Activated T-cell treated with anti-CD3 and anti-CD28 coated beads for 4 hours (primary cell): ENCODE results near the gene EVI5.
"Not testable (repeated sequence)": the region's sequence is repeated elsewhere in the genome, so short reads cannot be mapped to it uniquely, and the experiment has no call there.

ENCODE experiments used
- DNase-seq: peaks from one replicate; pipeline ENCODE4 v3.0.0-alpha.2; 2020

EVI5 gene

DNA sequence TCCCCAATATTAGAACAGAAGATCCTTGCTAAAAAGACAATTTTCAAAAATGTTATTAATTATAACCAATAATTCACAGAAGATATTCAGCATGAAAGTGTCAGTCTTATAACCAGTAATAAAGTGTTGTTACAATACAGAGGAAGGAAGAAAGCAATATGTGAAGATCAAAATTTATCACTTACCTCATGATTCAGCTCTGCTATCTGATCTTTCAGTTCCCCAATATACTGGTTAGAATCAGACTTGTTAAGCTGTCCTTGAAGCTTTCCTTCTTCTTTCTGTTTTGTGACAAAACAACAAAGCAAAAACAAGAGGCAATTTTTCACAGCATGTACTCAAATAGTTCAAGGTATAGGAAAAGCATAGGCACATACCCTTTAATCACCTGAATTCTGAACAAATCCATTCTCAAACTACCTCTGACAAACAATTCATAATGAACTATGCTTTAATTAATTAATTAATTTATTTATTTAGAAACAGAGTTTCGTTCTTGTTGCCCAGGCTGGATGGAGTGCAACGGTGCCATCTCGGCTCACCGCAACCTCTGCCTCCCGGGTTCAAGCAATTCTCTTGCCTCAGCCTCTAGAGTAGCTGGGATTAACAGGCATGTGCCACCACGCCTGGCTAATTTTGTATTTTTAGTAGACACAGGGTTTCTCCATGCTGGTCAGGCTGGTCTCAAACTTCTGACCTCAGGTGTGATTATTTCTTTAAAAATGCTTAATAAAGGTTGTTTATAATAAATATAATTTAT, 221.3 kb downstream of the EVI5 start:
- no peak for DNase-seq

DNA sequence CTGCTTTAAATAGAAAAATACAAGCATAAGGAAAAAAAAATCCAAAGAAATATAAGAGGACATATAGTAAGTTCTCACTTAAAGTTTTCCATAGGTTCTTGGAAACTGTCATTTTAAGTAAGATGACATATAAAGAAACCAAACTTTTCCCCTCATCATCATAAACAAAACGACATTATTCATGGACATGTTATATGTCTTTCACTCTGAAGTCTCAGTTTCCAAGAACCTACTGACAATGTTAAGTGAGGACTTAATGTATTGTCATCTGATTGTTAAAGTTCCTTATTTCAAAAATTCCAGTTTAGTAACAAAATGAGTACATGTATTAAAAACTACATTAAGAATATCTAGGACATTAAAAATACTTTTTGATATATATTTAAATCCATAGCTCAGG, 228.6 kb downstream of the EVI5 start:
- DNase-seq = no peak

DNA sequence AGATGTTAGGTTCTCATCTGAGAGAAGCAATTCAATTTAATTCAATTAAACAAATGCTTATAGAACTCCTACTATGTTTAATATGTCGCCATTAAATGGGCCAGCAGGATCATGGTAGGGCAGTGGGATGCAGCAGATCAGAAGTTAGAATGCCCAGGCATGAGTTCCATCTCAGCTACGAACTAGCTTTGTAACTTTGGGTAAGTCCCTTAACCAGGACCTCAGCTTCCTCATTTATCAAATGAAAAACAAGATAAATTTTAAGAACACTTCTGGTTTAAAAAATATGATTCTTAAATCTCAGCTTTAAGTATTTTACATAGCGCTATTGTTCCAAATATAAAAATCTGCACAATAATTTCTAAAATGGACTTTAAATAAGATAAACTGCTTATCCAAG, 230.7 kb downstream of the EVI5 start:
- no peak for DNase-seq

DNA sequence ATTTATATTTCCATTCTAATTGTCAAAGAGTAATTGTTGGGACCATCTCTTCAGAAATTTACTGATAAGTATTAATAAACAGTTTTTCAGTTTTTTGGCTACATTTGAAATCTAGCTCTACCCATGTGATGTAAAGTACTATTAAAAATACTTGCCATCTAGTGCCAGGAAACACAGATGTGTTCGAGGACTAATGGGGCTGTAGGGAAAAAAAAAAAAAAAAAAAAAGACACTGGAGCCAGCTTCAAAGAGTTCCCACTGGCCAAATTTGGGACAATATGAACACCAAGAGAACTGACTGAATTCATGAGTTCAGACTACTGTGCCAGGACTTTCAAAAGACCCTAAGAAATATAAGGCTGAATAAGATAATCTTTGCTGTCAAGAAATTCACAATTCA, 233.0 kb downstream of the EVI5 start:
- no peak for DNase-seq

DNA sequence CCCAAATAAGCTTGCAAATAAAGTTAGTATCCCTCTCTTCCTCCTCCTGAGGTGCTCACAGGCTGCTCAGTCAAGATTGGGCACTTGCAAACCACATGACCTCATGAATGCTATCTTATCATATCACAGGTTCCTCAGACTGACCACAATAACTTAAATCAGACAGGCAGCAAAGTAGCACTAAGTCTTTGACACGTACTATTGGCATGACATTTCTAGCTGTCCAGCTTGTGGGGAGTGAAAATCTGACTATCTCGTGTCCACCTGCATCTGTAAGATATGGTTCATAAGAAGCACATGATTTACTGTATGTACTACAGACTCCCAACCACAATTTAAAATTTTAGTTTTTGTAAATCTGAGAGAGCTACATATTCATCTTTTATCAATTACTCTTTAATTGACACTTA, 240.1 kb downstream of the EVI5 start:
- no peak for DNase-seq

DNA sequence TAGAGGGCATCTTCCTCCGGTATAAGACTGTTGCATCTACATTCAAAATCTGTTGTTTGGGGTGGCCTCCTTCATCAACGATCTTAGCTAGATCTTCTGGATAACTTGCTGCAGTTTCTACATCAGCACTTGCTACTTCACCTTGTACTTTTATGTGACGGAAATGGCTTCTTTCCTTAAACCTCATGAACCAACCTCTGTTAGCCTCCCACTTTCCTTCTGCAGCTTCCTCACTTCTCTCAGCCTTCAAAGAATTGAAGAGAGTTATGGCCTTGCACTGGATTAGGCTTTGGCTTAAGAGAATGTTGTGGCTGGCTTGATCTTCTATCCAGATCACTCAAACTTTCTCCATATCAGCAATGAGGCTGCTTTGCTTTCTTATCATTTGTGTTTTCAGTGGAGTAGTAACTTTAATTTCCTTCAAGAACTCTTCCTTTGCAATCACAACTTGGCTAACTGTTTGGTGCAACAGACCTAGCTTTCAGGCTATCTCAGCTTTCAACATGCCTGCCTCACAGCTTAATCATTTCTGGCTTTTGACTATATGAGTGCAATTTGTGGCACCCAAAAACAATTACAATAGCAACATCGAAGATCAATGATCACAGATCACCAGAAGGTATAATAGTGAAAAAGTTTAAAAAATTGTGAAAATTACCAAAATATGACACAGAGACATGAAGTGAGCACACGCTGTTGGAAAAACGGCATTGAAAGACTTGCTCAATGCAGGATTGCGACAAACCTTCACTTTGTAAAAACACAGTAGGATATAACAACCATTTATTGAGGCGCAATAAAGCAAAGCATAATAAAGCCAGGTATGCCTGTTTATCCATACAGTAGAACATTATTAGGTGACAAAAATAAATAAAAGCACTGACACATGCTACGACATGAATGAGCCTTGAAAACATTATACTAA, 241.5 kb downstream of the EVI5 start:
- no peak for DNase-seq

DNA sequence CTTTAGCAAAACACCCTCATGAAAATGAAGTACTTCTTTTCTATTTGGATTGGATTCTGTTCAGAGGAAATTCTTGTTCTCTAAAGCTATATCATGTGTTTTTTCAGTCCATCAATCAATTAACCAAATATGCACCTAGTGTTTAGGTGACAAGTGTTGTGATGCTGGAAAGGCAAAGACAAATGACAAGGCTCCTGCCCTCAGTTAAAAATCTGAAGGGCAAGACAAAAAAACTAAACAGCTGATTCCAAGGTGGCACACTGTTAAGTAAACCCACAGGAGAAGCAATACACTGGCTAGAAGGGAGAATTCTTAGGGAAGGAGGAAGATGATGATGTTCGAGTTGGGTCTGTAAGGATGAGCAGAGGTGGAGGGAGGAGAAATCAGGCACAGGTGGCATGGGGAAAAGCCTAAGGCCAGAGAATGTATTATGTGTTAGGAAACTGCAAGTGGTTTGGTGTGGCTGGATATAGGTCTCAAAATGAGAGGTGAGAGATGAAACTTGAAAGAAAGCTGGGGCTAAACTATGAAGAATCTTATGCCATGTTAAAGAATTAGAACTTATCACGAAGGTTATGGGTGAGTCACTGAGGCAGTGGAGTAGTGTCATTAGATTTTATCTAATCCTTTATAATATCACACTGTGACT, 246.4 kb downstream of the EVI5 start:
- no peak for DNase-seq

DNA sequence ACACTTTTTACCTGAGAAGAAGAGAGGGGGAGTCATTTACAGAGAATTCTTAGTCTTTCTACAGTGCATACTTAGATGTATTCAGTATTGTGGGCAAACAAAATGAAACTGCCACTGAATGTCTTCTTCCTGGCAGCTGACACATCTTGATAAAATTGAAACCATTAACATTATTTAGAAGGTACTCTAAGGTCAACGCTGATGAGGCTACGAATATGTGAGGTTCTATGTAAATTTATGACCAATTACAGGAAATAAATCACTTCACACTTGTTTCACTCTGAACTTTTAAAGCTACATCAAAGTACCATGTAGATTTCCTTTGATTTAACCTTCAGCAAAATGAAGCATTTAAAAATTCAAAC, 246.9 kb downstream of the EVI5 start:
- DNase-seq = no peak

DNA sequence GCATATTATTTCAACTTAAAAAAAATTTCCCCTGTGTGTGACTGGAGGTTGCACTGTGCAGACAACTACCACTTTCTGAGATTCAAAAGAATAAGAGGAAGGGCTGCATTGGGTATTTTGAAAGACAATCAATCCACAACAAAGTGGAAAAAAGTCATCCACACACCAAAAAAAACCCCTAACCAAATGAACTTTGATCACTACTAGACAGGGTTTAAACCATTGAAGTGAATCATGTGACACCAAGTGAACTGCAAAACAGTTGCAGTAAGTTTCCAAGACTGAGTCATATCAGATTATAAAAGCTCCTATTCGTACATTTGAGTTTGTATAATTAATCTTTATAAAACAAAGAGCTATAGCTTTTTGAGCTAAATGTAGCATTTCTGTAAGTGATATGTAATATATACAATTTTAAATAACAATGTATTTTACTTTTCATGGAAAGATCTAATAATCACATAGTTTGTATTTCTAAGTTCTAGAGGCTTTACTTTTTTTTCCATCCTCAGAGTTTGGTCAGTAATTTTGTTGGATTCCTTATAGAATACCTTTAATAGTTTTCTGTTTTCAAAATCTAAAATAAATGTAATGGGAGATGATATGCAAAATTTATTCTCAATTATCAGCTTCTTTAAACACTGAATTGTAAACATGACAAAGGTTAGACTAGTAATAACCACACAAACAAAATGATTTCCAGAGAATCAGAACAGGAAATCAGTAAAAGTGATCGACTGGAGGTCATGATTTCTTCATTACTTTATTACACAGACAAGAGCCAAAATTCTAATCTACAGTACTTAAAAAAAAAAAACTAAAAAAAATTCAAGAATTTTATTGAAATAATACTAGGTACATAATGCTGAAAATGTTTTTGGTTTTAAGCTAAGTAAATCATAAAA, 247.7 kb downstream of the EVI5 start:
- no peak for DNase-seq

DNA sequence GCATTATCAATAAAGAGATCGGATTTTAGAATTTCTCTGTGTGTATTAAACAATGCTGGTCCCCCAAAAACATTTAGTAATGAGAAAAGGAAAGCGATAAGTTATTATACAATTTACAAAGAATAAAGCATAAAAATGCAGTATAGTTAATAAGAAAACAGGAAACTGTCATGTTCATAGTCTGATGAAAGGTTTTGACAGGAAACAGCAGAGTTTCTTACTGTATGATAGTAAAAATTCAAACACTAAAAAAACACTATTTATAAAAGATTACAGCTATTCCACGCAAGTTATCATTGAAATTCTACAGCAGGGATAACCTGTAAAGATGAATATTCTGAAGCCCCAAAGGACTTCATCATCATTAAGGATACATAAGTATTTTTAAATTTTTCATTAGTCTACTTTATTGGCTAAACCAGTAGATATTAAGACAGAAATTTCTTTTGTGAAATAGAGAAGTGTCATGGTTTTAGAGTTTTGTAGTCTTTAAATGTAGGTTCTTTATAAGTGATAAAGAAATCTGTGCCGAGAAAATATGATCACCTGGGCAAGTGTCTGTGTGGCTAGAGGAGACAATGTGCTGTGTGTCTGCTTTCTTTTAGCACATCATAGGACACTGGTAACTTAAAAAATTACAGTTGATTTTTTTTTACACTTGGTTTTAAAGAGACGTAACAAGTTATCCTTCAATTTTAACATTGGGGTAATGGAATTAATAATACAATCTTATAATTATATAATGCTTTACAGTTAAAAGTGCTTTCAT, 248.5 kb downstream of the EVI5 start:
- no peak for DNase-seq

DNA sequence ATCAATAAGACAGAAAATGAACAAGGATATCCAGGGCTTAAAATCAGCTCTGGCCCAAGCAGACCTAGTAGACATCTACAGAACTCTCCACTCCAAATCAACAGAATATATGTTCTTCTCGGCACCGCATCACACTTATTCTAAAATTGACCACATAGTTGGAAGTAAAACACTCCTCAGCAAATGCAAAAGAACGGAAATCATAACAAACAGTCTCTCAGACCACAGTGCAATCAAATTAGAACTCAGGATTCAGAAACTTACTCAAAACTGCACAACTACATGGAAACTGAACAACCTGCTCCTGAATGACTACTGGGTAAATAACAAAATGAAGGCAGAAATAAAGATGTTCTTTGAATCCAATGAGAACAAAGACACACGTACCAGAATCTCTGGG, 252.5 kb downstream of the EVI5 start:
- DNase-seq = not testable (repeated sequence)

DNA sequence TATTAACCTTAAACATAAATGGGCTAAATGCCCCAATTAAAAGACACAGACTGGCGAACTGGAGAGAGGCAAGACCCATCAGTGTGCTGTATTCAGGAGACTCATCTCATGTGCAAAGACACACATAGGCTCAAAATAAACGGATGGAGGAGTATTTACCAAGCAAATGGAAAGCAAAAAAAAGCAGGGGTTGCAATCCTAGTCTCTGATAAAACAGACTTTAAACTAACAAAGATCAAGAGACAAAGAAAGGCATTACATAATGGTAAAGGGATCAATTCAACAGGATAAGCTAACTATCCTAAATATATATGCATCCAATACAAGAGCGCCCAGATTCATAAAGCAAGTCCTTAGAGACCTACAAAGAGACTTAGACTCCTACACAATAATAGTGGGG, 253.0 kb downstream of the EVI5 start:
- not testable (repeated sequence) for DNase-seq

DNA sequence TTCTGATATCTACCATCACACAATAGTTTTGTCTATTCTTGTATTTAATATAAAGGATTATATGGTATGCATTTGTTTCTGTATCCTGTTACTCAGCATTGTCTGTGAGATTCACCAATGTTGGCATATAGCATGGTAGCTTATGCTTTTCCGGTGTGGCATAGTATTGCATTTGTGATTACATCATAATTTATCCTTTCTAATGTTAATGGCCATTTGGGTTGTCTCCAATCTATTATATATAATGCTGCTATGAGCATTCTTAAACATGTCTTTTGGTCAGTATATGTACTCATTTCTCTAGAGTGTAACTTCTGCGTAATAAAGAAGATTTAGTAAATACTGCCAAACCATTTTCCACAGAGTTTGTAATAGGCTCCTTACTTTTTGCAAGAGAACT, 257.2 kb downstream of the EVI5 start:
- DNase-seq = no peak

DNA sequence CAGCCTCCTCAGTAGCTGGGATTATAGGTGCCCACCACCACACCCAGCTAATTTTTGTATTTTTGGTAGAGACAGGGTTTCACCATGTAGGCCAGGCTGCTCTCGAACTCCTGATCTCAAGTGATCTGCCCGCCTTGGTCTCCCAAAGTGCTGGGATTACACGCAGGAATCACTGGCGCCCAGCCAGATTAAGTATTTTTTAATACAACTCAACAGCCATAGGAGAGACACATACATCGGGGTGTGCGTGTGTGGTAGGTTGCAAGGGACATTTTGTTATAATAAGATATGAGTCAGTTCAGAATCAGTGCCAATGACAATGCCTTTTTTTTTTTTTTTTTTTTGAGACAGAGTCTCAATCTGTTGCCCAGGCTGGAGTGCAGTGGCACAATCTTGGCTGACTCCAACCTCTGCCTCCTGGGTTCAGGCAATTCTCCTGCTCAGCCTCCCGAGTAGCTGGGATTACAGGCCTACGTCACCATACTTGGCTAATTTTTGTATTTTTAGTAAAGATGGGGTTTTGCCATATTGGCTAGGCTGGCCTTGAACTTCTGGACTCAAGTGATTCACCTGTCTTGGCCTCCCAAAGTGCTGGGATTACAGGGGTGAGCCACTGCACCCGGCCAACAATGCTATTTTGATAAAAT, 259.8 kb downstream of the EVI5 start:
- not testable (repeated sequence) for DNase-seq

DNA sequence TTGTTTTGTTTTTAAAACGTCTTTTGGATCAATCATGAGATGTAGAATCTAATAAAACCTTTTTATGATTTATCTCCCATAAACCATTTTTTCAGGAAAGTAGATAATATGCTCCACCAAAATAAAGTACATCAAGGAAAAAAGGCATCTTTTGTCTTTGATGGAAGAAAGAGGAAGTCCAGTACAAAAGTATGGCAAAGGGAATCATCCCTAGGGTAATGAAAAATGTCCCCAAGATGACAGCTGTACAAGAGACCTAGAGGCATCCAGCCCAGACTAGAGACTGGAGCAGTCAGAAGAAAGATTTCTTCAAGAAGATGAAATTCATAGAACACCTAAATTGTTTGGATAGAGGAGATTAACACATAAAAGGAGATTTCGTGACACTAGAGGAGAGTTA, 265.9 kb downstream of the EVI5 start:
- no peak for DNase-seq

DNA sequence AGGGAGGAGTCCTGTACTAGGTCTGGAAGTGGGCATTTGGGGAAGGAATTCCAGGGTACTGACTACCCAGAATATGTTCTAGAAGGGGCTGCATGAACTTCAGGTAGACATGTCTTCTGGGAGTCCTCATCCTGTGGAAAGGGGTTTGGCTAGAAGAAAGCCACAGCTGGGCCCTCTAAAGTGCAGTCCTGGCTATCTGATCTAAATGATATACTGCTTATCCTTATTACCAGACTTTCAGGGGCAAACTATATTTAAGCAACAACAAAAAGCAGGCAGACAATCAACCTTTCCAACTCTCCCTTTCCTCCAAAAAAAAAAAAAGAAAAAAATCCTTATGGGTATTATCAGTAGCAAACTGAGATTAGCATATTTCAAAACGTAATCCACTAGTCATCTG, 268.3 kb downstream of the EVI5 start:
- DNase-seq = no peak

DNA sequence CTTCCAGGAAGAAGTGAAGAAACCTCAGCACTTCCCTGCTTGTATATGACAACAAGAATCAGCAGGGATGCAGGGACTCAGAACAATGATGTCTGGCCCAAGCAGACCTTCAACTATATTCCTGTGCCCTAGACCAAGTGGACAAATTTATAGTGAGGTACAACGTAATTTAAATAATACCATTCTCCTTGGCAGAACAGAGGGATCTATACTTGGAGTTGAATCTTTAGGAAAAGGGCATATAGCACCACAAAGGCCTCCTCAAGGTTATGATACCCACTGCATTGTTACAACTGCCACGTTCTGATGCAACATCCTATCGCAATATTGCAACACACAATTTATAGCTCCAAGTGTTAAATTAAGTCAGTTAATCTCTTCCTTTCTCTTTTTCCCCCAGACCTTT, 269.1 kb downstream of the EVI5 start:
- no peak for DNase-seq

DNA sequence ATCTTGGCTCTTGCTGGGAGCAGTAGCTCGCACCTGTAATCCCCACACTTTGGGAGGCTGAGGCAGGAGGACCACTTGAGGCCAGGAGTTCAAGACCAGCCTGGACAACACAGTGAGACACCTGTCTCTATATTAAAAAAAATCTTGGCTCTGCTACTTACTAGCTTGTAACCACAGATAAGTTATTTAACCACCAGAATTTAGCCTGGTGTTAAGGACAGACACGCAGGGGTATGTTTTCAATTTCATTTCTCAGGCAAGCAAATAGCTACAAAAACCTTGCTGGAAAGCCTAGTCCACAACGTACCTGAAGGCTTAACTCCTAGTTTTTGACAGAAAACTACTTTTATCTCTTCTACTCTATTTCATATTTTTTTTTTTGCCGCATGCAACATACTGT, 273.4 kb downstream of the EVI5 start:
- no peak for DNase-seq

DNA sequence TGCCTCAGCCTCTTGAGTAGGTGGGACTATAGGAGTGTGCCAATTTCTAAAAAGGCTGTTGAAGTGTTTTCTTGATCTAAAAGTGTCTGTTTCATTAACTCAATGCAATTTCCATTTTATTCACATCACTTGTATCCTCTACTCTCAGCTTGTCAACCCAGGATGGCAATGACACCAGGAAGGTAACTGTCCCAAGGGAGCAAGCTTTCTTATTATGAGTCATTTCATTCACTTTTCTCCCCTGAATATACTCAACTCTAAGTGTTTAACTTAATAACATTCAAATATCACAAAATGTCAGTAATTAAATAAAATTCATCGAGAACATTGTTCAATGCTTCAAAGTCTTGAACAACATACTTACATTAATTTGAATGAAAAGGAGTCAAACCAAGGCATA, 275.3 kb downstream of the EVI5 start:
- DNase-seq = no peak

DNA sequence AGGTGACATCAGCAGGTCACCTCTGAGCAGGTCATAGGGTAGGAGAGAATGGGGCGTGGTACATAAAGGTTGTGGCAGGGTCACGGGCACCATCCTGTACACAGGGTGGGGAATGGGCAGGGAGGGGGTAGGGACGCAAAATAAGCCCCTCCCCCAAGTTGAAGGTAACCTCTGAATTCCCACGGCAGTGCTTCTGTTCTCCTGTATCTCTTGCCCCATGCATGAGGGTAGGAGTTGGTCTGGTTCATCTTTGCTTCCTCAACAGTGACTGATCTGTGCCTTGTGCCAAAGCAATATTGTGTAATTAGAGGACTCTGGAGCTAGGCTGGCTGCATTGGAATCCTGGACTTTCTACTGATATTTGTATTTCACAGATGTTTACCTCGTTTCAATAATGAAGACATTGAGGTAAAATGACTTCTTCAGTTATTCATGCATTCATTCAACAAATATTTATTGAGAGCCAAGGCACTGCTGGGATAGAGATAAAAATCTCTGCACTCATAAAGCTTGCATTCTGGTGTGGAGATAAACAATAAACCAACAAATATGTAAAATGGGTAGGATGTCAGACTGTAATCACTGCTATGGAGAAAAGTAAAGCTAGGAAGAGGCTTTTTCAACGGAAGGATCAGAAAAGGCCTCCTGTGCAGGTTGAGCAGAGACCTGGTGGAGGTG, 279.8 kb downstream of the EVI5 start:
- DNase-seq = no peak
